HG02870 (cell line): ENCODE data around the gene TRAF6.
"Not testable (repeated sequence)": the region's sequence is repeated elsewhere in the genome, so short reads cannot be mapped to it uniquely, and the experiment has no call there.

Experiments used
- ATAC-seq: cut with Tn5 transposase; IDR thresholded peaks from one replicate; pipeline ENCODE4 v1.9.1; 2021; ENCODE audit warnings: mild to moderate bottlenecking, moderate library complexity; ENCODE audit not compliant: unreplicated experiment

TRAF6 gene

GRCh38 chr11:36498721-36499120 is 11.4 kb downstream of the TRAF6 start:
- ATAC-seq: no peak

GRCh38 chr11:36493332-36493731 is 16.7 kb downstream of the TRAF6 start:
- ATAC-seq: no peak

- ATAC-seq: no peak
These were observed 17.3 kb downstream of the TRAF6 start for GRCh38 chr11:36492724-36493304.

GRCh38 chr11:36490026-36490806 is 19.9 kb downstream of the TRAF6 start:
- ATAC-seq: no peak

DNA sequence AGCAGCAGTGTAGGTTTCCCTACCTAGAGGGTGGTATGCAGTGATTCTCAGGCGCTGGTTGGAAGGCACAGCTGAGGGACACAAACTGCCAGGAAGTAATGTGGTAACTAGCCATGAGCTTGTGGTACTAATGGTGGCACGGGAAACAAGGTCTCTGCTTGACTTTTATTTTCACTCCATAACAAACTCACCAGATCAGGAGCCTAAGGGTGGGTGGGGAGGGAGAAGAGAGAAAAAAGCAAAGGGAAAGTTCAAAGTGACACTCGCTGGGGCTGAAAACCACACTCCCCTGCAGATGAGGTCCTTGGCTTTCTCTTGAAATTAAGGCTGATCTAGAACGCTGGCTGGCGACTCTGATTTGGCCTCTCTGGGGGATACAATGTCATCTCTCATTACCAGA is 22.0 kb downstream of the TRAF6 start:
- peak; percentile 39 for ATAC-seq

- no peak for ATAC-seq
These were observed 22.5 kb downstream of the TRAF6 start for GRCh38 chr11:36487619-36488018.

- ATAC-seq: no peak
These were observed 24.6 kb downstream of the TRAF6 start for GRCh38 chr11:36485298-36486002.

GRCh38 chr11:36483042-36483441 is 27.0 kb downstream of the TRAF6 start:
- ATAC-seq: not testable (repeated sequence)

GRCh38 chr11:36480833-36481232 is 29.2 kb downstream of the TRAF6 start:
- ATAC-seq: no peak

DNA sequence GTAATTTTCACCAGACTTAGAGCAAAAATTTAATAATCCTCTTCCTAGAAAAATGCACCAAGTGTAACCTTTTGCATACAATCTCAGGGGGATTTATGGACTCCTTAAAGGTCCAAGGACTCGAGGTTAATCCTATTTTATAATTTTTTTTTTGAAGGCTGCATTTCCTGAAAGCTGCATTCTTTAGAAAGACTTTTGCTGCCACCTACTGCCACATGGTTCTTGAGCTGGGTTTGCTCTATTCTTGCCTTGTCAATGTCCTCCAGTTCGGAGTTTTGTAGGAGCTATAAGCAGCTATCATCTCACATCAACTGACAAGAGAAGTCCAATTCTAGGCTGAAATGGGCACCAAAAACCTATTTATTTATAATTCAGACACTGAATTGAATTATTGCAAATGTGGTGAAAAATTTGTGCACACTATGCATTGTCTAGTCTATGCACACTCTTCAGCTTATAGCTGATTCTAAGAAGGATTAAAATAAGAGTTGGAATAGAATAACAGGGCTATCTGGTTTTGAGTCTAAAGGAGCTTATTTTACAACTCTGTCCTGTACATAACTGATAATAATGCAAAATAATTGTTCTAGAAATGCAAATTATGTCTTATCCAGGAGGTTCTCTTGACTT is 31.3 kb downstream of the TRAF6 start:
- no peak for ATAC-seq

GRCh38 chr11:36475192-36475591 is 34.9 kb downstream of the TRAF6 start:
- ATAC-seq: no peak

- ATAC-seq: no peak
These were observed 38.5 kb downstream of the TRAF6 start for GRCh38 chr11:36471577-36471976.

DNA sequence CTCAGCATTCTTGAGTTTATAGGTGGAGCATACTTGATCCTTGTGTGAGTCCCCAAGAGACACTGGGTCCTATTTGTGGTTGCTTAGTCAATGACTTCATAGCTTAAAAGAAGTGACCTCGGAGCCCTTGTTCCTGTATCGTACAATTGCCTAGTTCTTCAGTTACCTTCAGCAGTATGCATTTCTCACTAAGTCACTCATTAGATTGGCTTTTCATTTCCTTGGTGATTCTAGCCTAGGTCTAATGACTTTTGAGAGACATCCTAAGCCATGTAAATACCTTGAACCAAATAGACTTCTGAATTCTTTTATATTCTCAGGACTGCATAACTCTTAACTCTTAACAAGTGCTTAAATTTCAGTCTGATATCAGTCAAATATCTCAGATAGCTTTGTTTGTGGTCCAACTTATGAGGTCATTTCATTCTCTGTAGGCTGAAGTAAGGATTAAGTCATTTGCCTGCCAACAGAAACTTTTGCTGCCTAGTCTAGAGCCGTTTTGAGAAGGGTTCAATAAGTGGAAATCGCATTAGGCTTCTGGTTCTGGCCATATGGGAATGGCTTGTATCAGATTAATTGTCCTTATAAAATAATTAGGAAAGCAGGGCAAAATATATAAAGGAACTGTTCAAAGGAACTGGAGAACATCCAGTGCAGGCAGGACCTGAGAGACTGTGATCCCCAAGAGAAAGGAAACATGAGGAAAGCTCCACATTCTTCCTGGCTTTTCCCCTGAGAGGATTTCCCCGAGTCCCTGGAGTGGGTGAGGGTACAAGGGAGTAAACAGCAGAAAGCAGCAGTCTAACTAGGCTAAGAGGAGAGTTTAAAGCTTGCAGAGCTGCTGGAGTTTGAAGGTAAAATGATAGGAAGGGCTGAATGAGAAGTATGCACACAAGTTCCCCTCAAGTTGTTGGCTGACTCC is 39.9 kb downstream of the TRAF6 start:
- no peak for ATAC-seq

DNA sequence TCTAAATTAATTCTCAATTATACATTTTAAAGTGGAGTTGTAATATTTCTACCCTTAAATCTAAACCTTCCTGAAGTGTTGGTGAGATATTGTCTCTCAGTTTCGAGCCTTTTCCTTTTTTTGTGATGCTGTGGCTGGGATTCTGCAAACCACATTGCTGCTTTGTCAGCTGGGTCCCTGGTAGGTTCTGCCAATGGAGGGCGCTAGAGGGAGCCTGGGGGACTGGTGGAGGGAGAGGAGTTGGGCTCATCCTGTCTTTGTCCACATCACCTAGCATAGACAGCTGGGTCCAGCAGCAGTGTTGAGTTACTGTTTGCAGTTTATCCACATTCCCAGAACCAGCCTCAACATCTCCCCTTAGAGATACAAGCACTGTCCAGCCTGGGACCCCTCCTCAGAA is 41.0 kb downstream of the TRAF6 start:
- no peak for ATAC-seq

DNA sequence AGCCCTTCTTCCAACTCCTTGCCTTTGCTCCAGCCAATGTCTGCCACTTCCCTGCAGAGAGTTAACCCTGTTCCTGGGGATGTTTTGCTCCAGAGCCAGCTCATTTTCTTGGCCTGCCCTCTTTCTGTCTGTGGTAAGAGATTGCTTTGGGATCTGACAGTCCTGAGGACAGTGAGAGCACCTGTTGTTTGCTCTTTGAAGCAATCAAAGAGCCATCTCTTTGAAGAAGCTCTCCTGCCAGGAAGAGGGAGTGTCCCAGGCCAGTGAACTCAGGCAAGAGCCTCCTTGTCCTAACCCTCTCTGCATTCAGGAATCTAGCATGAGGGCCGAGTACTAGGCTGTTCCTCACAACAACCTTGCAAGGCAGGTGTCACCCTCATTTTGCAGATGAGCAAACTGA is 42.2 kb downstream of the TRAF6 start:
- no peak for ATAC-seq

- ATAC-seq: no peak
These were observed 43.1 kb downstream of the TRAF6 start for GRCh38 chr11:36467012-36467411.

GRCh38 chr11:36465449-36466163 is 44.5 kb downstream of the TRAF6 start:
- ATAC-seq: no peak

- ATAC-seq: no peak
These were observed 45.4 kb downstream of the TRAF6 start for GRCh38 chr11:36464720-36465119.

GRCh38 chr11:36463781-36464180 is 46.3 kb downstream of the TRAF6 start:
- ATAC-seq: no peak

DNA sequence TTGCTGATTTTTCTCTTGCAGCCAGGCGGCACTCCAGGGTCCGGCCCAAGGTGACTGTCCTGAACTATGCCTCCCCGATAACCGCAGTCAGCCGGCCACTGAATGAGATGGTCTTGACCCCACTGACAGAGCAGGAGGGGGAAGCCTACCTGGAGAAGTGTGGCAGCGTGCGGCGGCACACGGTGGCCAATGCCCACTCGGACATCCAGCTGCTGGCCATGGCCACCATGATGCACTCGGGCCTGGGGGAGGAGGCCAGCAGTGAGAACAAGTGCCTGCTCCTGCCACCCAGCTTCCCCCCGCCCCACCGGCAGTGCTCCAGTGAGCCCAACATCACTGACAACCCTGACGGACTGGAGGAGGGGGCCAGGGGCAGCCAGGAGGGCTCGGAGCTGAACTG is 47.8 kb downstream of the TRAF6 start:
- ATAC-seq: no peak
